ENCODE results near the gene PAK6. TPM values are rescaled to one million over a fixed set of nuclear protein-coding genes. Genes with fewer than 3 reads are reported as not detected.

Gene PAK6
- total and polyA plus RNA-seq, 2 experiments from 2014 or later, result 2.4 to 20.0 TPM

GRCh38 chr15:40286794-40287193, 47.9 kb downstream of the PAK6 start:
- Mint-ChIP-seq H3K27me3 (ENCODE audit: insufficient read depth, low read depth, poor library complexity) (peaks cover 60% of the 10 kb centered on the region), H3K4me3 (no peak overlapping the region), H3K9me3 (no peaks in the 10 kb centered on the region), H3K4me1 (peaks cover 45% of the 10 kb centered on the region), H3K36me3 (ENCODE audit: low read depth) (peaks cover 2% of the 10 kb centered on the region; the same call in 1 of the 3 replicates), H3K27ac (no peak overlapping the region)
- ATAC-seq (no peak), DNase-seq (ENCODE audit: low spot score) (no peak)
- no peaks in the 10 kb centered on the region for H4K20me1 ChIP-seq (replicated peaks; ENCODE audit: insufficient read depth)
- peaks cover 83% of the 10 kb centered on the region for H3K27me3 ChIP-seq (ENCODE audit: insufficient read depth)
- peaks cover 13% of the 10 kb centered on the region; the same call in 1 of the 2 replicates for H3F3A ChIP-seq (replicated peaks; ENCODE audit: low read depth)
- TF ChIP-seq EZH2phosphoT487 (IDR thresholded peaks at IDR 0.05; ENCODE audit: unreplicated experiment) (no peak), ZNF114 (CRISPR knock-in tag; IDR thresholded peaks at IDR 0.05) (no peak), POLR2AphosphoS5 (IDR thresholded peaks at IDR 0.05; ENCODE audit: low read depth) (no peak), ZNF462 (CRISPR knock-in tag; IDR thresholded peaks at IDR 0.05) (no peak), CREB1 (CRISPR knock-in tag; IDR thresholded peaks at IDR 0.05; ENCODE audit: low read depth) (no peak), JUNB (IDR thresholded peaks at IDR 0.05; ENCODE audit: unreplicated experiment) (no peak)
- H3K4me1 ChIP-seq (ENCODE audit: insufficient read depth), result peaks cover 26% of the 10 kb centered on the region
- no peak overlapping the region for H3K4me2 ChIP-seq
- H3K36me3 ChIP-seq (ENCODE audit: insufficient read depth), result no peaks in the 10 kb centered on the region
- H2AFZ ChIP-seq, result no peak overlapping the region
- no peak overlapping the region for H3K27ac ChIP-seq (ENCODE audit: low read depth)
- no peaks in the 10 kb centered on the region for H3K79me2 ChIP-seq (replicated peaks; ENCODE audit: insufficient read depth)
- H3K9me2 ChIP-seq (ENCODE audit: insufficient read depth), result no peaks in the 10 kb centered on the region
- H3K4me3 ChIP-seq, result no peak overlapping the region

GRCh38 chr15:40287505-40287904, 48.6 kb downstream of the PAK6 start:
- Mint-ChIP-seq H3K36me3 (ENCODE audit: low read depth) (peaks cover 2% of the 10 kb centered on the region; the same call in 1 of the 3 replicates), H3K9me3 (no peaks in the 10 kb centered on the region)
- H3K27me3 ChIP-seq (ENCODE audit: insufficient read depth), result peaks cover 83% of the 10 kb centered on the region
- TF ChIP-seq JUNB (IDR thresholded peaks at IDR 0.05; ENCODE audit: unreplicated experiment) (no peak), ETS1 (IDR thresholded peaks at IDR 0.05) (no peak), ZNF114 (CRISPR knock-in tag; IDR thresholded peaks at IDR 0.05) (no peak)

More at GRCh38 chr15:40287505-40287904, 48.6 kb downstream of the PAK6 start:
- no peak for DNase-seq (ENCODE audit: low spot score)
- peaks cover 28% of the 10 kb centered on the region for H3K4me1 ChIP-seq (ENCODE audit: insufficient read depth)
- H3K4me2 ChIP-seq, result no peak overlapping the region
- H3K36me3 ChIP-seq (ENCODE audit: insufficient read depth), result no peaks in the 10 kb centered on the region
- Mint-ChIP-seq H3K27me3 (ENCODE audit: insufficient read depth, low read depth, poor library complexity) (peaks cover 66% of the 10 kb centered on the region), H3K4me1 (peaks cover 47% of the 10 kb centered on the region), H3K27ac (no peak overlapping the region), H3K4me3 (no peak overlapping the region)
- no peak for ATAC-seq
- H3K9me2 ChIP-seq (ENCODE audit: insufficient read depth), result no peaks in the 10 kb centered on the region
- no peaks in the 10 kb centered on the region for H3K79me2 ChIP-seq (replicated peaks; ENCODE audit: insufficient read depth)
- H3K4me3 ChIP-seq, result no peak overlapping the region
- H3F3A ChIP-seq (replicated peaks; ENCODE audit: low read depth), result peaks cover 13% of the 10 kb centered on the region; the same call in 1 of the 2 replicates
- no peak overlapping the region for H2AFZ ChIP-seq
- H4K20me1 ChIP-seq (replicated peaks; ENCODE audit: insufficient read depth), result no peaks in the 10 kb centered on the region
- H3K27ac ChIP-seq (ENCODE audit: low read depth), result no peak overlapping the region

All from GM23338 (cell line).